Gastrocnemius medialis (tissue), 4 donors: Measurements from ENCODE around the gene DTD1.

Source experiments
- POLR2A ChIP-seq, 2 donors: fragments of 450-650 bp; IDR thresholded peaks; one replicate each; pipeline ENCODE4 v1.6.1; 2017; ENCODE audit warnings: antibody characterized with exemption in 2 of 2, mild to moderate bottlenecking in 2 of 2, moderate library complexity in 2 of 2
- TF ChIP-seq, protein P1 (sequence below), 5 experiments: fragments of 450-650 bp in 3 of 5; fragments of 200-600 bp in 2 of 5; sonication (generic) in 2 of 5; IDR thresholded peaks in 4 of 5; conservative IDR thresholded peaks in 1 of 5; 1 replicate in 4 of 5; 2 replicates in 1 of 5; pipeline ENCODE4 v1.5.1; 2016 to 2019; ENCODE audit warnings: antibody characterized with exemption in 5 of 5, mild to moderate bottlenecking in 3 of 5, moderate library complexity in 3 of 5

DNA sequence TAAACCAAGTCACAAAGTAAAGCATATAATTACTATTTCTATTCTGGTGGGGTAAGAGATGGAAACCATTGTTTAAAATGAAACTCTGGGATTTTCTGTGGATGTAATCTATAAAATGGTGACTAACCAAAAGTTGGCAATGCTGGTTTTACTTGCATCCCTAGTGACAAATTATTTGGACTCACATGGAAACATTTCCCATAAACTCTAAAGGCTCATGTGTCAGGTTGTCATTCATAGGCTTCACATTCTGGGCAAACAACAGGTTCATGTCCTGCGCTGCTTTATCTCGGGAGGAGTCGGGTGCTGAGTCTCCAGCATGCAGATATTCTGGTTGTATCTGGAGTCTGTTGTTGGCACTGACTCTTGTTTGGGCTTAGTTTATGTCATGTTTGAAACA lies 127.7 kb downstream of the DTD1 start:
- TF ChIP-seq, protein P1, sequence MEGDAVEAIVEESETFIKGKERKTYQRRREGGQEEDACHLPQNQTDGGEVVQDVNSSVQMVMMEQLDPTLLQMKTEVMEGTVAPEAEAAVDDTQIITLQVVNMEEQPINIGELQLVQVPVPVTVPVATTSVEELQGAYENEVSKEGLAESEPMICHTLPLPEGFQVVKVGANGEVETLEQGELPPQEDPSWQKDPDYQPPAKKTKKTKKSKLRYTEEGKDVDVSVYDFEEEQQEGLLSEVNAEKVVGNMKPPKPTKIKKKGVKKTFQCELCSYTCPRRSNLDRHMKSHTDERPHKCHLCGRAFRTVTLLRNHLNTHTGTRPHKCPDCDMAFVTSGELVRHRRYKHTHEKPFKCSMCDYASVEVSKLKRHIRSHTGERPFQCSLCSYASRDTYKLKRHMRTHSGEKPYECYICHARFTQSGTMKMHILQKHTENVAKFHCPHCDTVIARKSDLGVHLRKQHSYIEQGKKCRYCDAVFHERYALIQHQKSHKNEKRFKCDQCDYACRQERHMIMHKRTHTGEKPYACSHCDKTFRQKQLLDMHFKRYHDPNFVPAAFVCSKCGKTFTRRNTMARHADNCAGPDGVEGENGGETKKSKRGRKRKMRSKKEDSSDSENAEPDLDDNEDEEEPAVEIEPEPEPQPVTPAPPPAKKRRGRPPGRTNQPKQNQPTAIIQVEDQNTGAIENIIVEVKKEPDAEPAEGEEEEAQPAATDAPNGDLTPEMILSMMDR (IDR thresholded peaks at IDR 0.05 in 4 of 5, conservative IDR thresholded peaks at IDR 0.05 in 1 of 5): no peak
- no peak for TF ChIP-seq POLR2A (IDR thresholded peaks at IDR 0.05)
